HG03196 (cell line): ENCODE measurements around the gene GPR39.

Source experiments
- ATAC-seq: cut with Tn5 transposase; IDR thresholded peaks from one replicate; pipeline ENCODE4 v1.9.1; 2021; ENCODE audit not compliant: unreplicated experiment

GPR39 gene

GRCh38 chr2:132667706-132668105 is 251.1 kb downstream of the GPR39 start:
- ATAC-seq: no peak

- ATAC-seq: no peak
Measured at GRCh38 chr2:132668189-132668823, 251.7 kb downstream of the GPR39 start.

GRCh38 chr2:132668987-132669907 is 252.6 kb downstream of the GPR39 start:
- ATAC-seq: no peak

GRCh38 chr2:132669908-132670495 is 253.4 kb downstream of the GPR39 start, which contains the start of gene LYPD1:
Gene LYPD1 (minus strand): TSS chr2:132670205. CDS start chr2:132669932, 273 bp downstream.
- no peak for ATAC-seq

- no peak for ATAC-seq
Measured at GRCh38 chr2:132670496-132671150, 254.0 kb downstream of the GPR39 start.

- no peak for ATAC-seq
Measured at GRCh38 chr2:132671151-132671835, 254.7 kb downstream of the GPR39 start.

GRCh38 chr2:132676999-132677398 is 260.4 kb downstream of the GPR39 start:
- no peak for ATAC-seq

GRCh38 chr2:132677661-132678060 is 261.1 kb downstream of the GPR39 start:
- ATAC-seq: no peak

GRCh38 chr2:132678483-132678882 is 261.9 kb downstream of the GPR39 start:
- ATAC-seq: no peak

- ATAC-seq: no peak
Measured at GRCh38 chr2:132680544-132680943, 263.9 kb downstream of the GPR39 start.

- ATAC-seq: no peak
Measured at GRCh38 chr2:132681766-132682165, 265.2 kb downstream of the GPR39 start.

GRCh38 chr2:132690664-132691303 is 274.2 kb downstream of the GPR39 start:
- no peak for ATAC-seq

- ATAC-seq: no peak
Measured at GRCh38 chr2:132691556-132691955, 275.0 kb downstream of the GPR39 start.

GRCh38 chr2:132692816-132693215 is 276.2 kb downstream of the GPR39 start:
- ATAC-seq: no peak
